ENCODE data around the gene MRPL49. TPM values are rescaled to one million over a fixed set of nuclear protein-coding genes. Genes with fewer than 3 reads are reported as not detected.

The MRPL49 gene
- total and polyA plus RNA-seq, 9 of the 15 experiments (the other 6 are each of a cell fraction or from before 2014, with no cell fraction given): 74.3 to 132 (median 91.2) TPM

DNA sequence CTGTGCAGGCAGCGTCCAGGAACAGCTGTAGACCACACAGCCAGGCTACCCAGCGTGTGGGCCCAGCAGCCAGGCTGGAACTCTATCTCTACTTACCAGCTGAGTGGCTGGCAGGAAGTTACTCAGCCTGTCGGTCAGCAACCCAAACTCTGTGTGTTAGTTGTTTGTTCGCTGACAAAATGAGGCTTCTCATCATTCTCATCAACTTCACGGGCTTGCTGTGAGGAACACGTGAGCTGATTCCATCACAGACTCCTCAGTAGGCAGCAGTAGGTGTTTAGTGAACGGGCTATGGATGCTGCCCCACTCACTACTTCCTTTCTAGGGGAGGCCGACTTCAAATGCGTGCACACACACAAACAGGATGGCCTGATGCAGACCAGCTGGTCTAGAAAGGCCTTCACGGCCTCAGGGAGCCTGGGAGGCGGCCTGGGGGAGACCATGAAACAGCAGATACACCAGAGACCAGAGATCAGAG lies 47.1 kb downstream of the MRPL49 start (continued):
- TF ChIP-seq, protein P1, sequence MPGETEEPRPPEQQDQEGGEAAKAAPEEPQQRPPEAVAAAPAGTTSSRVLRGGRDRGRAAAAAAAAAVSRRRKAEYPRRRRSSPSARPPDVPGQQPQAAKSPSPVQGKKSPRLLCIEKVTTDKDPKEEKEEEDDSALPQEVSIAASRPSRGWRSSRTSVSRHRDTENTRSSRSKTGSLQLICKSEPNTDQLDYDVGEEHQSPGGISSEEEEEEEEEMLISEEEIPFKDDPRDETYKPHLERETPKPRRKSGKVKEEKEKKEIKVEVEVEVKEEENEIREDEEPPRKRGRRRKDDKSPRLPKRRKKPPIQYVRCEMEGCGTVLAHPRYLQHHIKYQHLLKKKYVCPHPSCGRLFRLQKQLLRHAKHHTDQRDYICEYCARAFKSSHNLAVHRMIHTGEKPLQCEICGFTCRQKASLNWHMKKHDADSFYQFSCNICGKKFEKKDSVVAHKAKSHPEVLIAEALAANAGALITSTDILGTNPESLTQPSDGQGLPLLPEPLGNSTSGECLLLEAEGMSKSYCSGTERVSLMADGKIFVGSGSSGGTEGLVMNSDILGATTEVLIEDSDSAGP (CRISPR knock-in tag; IDR thresholded peaks at IDR 0.05): no peak
- TF ChIP-seq, protein P2, sequence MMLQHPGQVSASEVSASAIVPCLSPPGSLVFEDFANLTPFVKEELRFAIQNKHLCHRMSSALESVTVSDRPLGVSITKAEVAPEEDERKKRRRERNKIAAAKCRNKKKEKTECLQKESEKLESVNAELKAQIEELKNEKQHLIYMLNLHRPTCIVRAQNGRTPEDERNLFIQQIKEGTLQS (IDR thresholded peaks at IDR 0.05): peak; percentile 38; the same call in 1 of the 2 replicates
- TF ChIP-seq, protein P2 (CRISPR knock-in tag; conservative IDR thresholded peaks at IDR 0.05): no peak
- TF ChIP-seq, protein P3, sequence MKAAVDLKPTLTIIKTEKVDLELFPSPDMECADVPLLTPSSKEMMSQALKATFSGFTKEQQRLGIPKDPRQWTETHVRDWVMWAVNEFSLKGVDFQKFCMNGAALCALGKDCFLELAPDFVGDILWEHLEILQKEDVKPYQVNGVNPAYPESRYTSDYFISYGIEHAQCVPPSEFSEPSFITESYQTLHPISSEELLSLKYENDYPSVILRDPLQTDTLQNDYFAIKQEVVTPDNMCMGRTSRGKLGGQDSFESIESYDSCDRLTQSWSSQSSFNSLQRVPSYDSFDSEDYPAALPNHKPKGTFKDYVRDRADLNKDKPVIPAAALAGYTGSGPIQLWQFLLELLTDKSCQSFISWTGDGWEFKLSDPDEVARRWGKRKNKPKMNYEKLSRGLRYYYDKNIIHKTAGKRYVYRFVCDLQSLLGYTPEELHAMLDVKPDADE (conservative IDR thresholded peaks at IDR 0.05; ENCODE audit: control insufficient read depth, low read depth, low read length): peak; percentile 6; the same call in 1 of the 2 replicates
- TF ChIP-seq NFIC (IDR thresholded peaks at IDR 0.05) (peak; percentile 70), EP400 (IDR thresholded peaks at IDR 0.05) (peak; percentile 14; the same call in 1 of the 2 replicates), TCF3 (CRISPR knock-in tag; IDR thresholded peaks at IDR 0.05) (peak; percentile 89), MYC (IDR thresholded peaks at IDR 0.05; ENCODE audit: low read depth, low read length) (0 out of 2 replicates have a peak, but pooled peaks have one; percentile 15), MYC (CRISPR knock-in tag; IDR thresholded peaks at IDR 0.05; ENCODE audit: borderline replicate concordance, low read depth) (no peak)
- TF ChIP-seq, protein P4, sequence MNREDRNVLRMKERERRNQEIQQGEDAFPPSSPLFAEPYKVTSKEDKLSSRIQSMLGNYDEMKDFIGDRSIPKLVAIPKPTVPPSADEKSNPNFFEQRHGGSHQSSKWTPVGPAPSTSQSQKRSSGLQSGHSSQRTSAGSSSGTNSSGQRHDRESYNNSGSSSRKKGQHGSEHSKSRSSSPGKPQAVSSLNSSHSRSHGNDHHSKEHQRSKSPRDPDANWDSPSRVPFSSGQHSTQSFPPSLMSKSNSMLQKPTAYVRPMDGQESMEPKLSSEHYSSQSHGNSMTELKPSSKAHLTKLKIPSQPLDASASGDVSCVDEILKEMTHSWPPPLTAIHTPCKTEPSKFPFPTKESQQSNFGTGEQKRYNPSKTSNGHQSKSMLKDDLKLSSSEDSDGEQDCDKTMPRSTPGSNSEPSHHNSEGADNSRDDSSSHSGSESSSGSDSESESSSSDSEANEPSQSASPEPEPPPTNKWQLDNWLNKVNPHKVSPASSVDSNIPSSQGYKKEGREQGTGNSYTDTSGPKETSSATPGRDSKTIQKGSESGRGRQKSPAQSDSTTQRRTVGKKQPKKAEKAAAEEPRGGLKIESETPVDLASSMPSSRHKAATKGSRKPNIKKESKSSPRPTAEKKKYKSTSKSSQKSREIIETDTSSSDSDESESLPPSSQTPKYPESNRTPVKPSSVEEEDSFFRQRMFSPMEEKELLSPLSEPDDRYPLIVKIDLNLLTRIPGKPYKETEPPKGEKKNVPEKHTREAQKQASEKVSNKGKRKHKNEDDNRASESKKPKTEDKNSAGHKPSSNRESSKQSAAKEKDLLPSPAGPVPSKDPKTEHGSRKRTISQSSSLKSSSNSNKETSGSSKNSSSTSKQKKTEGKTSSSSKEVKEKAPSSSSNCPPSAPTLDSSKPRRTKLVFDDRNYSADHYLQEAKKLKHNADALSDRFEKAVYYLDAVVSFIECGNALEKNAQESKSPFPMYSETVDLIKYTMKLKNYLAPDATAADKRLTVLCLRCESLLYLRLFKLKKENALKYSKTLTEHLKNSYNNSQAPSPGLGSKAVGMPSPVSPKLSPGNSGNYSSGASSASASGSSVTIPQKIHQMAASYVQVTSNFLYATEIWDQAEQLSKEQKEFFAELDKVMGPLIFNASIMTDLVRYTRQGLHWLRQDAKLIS (CRISPR knock-in tag; IDR thresholded peaks at IDR 0.05): 0 out of 2 replicates have a peak, but pooled peaks have one; percentile 8
